Hematopoietic multipotent progenitor cell treated with erythropoietin and hydrocortisone succinate and interleukin-3 and kit ligand, for 17 days (in vitro differentiated cells): Measurements from ENCODE around the gene RANGRF.
"Not testable (repeated sequence)": the region's sequence is repeated elsewhere in the genome, so short reads cannot be mapped to it uniquely, and the experiment has no call there.

Experiments
- DNase-seq: peaks from one replicate; pipeline ENCODE4 v3.0.0-alpha.2; 2015; ENCODE audit warnings: low spot score

Gene RANGRF

DNA sequence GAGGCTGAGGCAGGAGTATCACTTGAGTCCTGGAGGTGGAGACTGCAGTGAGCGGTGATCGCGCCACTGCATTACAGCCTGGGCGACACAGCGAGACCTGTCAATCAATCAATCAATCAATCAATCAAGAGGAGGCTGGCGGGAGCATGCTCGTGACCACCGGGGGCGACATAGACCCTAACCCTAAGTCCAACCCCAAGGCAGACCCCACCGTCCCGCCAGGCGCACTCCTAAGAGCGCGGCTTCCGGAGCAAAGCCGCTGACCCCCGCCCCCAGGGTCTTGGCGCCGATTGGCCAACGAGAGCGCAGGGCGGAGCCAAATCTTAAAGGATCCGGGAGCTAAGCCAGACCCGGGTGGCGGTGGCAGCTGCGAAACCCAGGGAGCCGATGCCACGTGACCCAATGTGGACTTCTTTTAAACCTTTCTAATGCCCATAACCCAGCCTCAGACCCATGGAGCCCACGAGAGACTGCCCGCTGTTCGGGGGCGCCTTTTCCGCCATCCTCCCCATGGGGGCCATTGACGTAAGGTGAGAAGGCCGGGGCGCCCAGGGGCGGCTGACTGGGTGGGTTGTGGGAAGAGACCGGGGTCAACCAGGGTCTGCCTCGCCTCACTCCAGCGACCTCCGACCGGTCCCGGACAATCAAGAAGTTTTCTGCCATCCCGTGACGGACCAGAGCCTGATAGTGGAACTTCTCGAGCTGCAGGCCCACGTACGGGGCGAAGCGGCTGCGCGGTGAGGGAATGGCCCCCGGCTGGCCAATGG is at the start of gene RANGRF:
Gene RANGRF, plus strand, starts transcription at position 335 of the 767 bp plus-strand sequence. Its CDS starts 119 bp downstream, at position 454.
- DNase-seq = peak; percentile 63

DNA sequence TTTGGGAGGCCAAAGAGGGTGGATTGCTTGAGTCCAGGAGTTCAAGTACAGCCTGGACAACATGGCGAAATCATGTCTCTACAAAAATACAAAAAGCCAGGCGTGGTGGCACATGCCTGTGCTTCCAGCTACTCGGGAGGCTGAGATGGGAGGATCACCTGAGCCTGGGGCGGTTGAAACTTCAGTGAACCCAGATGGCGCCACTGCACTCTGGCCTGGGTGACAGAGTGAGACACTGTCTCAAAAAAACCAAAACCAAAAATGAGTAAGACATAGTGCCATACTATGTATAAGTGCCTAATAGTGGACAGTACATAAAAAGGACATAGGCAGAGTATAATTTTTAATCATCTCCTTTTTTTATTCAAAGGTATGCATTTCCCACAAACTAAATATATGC is 44.6 kb upstream of the RANGRF start:
- no peak for DNase-seq

GRCh38 chr17:8244768-8245167 is 43.7 kb upstream of the RANGRF start:
- no peak for DNase-seq

- DNase-seq = peak; percentile 96
These were observed 39.5 kb upstream of the RANGRF start, which contains the start of gene PFAS for GRCh38 chr17:8248751-8249607. TSS of gene PFAS (plus strand) at chr17:8249289. CDS start at chr17:8253938, 4,649 bp downstream.

GRCh38 chr17:8249621-8250500 is 38.6 kb upstream of the RANGRF start:
- no peak for DNase-seq

DNA sequence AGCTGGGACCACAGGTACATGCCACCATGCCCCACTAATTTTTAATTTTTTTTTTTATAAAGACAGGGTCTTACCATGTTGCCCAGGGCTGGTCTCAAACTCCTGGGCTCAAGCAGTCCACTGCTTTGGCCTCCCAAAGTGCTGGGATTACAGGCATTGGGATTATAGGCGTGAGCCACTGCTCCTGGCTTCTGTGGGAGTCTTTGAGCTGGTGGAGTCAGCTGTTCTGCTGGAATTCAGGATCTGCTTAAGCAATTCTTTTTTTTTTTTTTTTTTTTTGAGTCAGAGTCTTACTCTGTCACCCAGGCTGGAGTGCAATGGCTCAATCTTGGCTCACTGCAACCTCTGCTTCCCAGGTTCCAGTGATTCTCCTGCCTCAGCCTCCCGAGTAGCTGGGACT is 37.1 kb upstream of the RANGRF start:
- not testable (repeated sequence) for DNase-seq

- peak; percentile 24 for DNase-seq
These were observed 34.7 kb upstream of the RANGRF start for GRCh38 chr17:8253801-8254200.

- no peak for DNase-seq
These were observed 33.6 kb upstream of the RANGRF start for GRCh38 chr17:8254881-8255280.

DNA sequence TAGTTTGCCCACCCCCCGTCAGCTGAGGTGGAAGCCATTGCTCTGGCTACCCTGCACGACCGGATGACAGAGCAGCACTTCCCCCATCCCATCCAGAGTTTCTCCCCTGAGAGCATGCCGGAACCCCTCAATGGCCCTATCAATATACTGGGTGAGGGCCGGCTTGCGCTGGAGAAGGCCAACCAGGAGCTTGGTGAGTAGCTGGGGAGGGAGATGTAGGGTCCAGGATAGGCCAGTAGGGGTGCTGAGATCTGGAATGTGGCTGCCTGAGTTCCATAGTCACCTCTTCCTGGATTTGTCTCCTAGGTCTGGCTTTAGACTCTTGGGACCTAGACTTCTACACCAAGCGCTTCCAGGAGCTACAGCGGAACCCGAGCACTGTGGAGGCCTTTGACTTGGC is 33.0 kb upstream of the RANGRF start:
- DNase-seq = no peak

GRCh38 chr17:8256291-8256690 is 32.2 kb upstream of the RANGRF start:
- no peak for DNase-seq

DNA sequence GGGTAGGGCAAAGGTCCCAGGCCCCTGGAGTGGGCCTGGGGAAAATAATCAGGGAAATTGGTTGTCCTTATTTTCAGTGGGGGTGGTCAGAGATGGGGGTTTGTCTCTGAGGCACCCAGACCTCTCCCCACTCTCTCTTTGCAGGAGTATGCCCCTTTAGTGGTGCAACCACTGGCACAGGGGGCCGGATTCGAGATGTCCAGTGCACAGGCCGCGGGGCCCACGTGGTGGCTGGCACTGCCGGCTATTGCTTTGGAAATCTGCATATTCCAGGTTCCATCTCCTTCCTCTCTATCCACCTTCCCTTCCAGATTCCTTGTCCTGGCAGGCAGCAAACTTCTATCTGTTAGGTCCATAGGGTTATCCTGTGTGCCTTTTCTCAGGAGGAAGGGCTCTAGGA is 31.8 kb upstream of the RANGRF start:
- DNase-seq = no peak

DNA sequence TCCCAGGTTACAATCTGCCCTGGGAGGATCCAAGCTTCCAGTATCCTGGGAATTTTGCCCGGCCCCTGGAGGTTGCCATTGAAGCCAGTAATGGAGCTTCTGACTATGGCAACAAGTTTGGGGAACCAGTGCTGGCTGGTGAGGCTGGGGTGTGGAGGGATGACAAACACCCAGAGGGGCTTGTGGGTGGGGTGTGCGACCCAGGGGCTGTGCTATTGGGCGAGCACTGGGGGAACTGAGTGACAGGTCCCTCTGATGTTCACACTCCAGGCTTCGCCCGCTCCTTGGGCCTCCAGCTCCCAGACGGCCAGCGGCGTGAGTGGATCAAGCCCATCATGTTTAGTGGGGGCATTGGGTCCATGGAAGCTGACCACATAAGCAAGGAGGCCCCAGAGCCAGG is 30.7 kb upstream of the RANGRF start:
- DNase-seq = no peak

GRCh38 chr17:8264320-8264719 is 24.1 kb upstream of the RANGRF start:
- DNase-seq = no peak

DNA sequence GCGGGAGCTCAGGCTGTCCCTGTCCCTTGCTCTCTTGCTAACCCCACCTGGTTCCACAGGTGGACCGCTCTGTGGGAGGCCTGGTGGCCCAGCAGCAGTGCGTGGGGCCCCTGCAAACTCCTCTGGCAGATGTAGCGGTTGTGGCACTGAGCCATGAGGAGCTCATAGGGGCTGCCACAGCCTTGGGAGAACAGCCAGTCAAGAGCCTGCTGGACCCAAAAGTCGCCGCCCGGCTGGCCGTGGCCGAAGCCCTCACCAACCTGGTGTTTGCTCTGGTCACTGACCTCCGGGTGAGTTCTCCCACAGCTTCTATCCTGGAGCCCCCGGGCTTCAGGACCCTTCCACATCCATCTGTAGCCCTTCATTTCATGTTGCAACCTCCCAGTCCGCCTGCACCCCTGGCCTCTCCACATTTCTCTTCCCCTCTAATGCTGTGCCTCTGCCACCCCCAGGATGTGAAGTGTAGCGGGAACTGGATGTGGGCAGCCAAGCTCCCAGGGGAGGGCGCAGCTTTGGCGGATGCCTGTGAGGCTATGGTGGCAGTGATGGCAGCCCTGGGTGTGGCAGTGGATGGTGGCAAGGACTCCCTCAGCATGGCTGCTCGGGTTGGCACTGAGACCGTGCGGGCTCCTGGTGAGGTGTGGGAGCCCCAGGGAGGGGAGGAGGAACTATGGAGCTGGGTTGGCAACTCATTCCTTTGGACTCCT is 23.5 kb upstream of the RANGRF start:
- DNase-seq = no peak

DNA sequence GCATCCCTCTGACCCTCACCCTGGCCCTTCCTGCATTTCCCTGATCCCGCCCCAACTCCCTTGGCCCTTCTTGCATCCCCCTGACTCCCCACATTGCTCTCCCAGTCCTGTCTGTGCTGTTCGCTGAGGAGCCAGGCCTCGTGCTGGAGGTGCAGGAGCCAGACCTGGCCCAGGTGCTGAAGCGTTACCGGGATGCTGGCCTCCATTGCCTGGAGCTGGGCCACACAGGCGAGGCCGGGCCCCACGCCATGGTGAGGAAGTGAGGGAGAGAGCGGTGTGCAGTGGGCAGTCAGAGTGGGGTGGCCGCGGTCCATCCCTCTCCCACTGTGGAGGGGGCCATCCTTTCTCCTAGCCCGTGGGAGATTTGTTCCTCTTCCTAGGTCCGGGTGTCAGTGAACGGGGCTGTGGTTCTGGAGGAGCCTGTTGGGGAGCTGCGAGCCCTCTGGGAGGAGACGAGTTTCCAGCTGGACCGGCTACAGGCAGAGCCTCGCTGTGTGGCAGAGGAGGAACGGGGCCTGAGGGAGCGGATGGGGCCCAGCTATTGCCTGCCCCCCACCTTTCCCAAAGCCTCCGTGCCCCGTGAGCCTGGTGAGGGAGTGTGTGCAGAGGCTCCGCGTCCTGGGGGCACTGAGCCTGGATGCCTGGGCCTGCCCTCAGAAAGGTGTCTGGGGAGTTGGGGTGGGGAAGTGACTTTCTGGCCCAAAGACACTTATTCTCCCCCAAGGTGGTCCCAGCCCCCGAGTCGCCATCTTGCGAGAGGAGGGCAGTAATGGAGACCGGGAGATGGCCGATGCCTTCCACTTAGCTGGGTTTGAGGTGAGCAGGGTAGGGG is 21.6 kb upstream of the RANGRF start:
- no peak for DNase-seq

- DNase-seq = no peak
These were observed 20.9 kb upstream of the RANGRF start for GRCh38 chr17:8267480-8268147.

GRCh38 chr17:8268550-8269298 is 19.7 kb upstream of the RANGRF start:
- DNase-seq = no peak

- DNase-seq = no peak
These were observed 16.0 kb upstream of the RANGRF start for GRCh38 chr17:8272421-8272820.

GRCh38 chr17:8273884-8274444 is 14.5 kb upstream of the RANGRF start:
- DNase-seq = no peak
